AG09309 (cell line): Measurements from ENCODE around the gene XPO4.

Experiments
- DNase-seq: peaks from one replicate; pipeline ENCODE4 v3.0.0-alpha.2; 2010; ENCODE audit warnings: low read depth
- H3K4me3 ChIP-seq: 2 replicates; pipeline ENCODE4 v1.5.1; 2011; ENCODE audit warnings: mild to moderate bottlenecking, low read depth, low read length, moderate library complexity; ENCODE audit not compliant: control insufficient read depth
- CTCF ChIP-seq: IDR thresholded peaks from 2 replicates; pipeline ENCODE4 v1.5.1; 2011; ENCODE audit warnings: mild to moderate bottlenecking, low read depth, low read length, inconsistent platforms; ENCODE audit not compliant: insufficient read depth, control insufficient read depth; ENCODE audit errors: missing control alignments

The XPO4 gene

GRCh38 chr13:20824762-20825476 lies 77.6 kb downstream of the XPO4 start:
- no peak for TF ChIP-seq CTCF
- H3K4me3 ChIP-seq = no peak overlapping the region
- DNase-seq = no peak

DNA sequence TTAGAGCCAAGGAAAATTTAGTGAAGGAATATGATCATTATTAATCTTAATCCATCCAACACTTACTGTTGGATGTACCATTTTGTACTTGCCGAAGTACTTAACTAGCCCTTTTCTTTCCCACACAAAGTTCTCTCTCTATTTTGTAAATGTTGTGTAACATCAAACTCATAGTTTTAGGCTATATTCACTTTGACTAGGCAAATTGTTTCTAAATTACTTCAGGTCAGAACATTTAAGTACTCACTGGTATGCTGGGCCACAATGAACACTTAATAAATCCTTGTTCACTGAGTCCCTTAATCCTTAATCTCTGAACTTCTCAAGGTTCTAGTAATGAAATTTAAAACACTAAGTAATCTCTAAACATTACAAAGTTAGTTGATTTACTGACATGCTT lies 79.5 kb downstream of the XPO4 start:
- H3K4me3 ChIP-seq = no peak overlapping the region
- TF ChIP-seq CTCF = no peak
- DNase-seq = no peak

GRCh38 chr13:20822406-20822805 lies 80.1 kb downstream of the XPO4 start:
- no peak for DNase-seq
- no peak for TF ChIP-seq CTCF
- H3K4me3 ChIP-seq = no peak overlapping the region

DNA sequence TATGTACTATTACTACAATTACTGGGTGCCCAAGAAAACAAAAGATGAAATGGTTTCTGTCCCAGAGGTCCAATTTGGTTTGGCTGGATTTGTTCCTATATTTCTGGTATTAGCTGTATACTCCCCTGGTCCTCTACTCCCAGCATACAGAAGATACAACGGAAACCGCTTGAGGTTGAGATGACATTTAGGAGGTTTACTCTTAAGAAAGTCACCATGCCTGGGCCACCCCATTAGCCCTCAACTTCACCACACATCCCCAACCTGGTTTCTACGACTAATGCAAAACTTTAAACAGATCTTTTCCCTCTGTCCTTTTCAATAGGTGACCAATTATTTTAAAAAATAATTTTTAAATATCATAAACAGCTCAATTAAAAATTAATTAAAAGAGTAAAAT lies 82.8 kb downstream of the XPO4 start:
- no peak for TF ChIP-seq CTCF
- no peak overlapping the region for H3K4me3 ChIP-seq
- DNase-seq = no peak

- H3K4me3 ChIP-seq = no peak overlapping the region
- no peak for DNase-seq
- TF ChIP-seq CTCF = no peak
Observed at GRCh38 chr13:20815464-20815863, 87.1 kb downstream of the XPO4 start.

- TF ChIP-seq CTCF = no peak
- no peak overlapping the region for H3K4me3 ChIP-seq
- DNase-seq = peak; percentile 75
Observed at GRCh38 chr13:20814224-20814910, 88.2 kb downstream of the XPO4 start.
